Measurements from ENCODE around the gene SRL.
"Not testable (repeated sequence)": the region's sequence is repeated elsewhere in the genome, so short reads cannot be mapped to it uniquely, and the experiment has no call there.

SRL gene

DNA sequence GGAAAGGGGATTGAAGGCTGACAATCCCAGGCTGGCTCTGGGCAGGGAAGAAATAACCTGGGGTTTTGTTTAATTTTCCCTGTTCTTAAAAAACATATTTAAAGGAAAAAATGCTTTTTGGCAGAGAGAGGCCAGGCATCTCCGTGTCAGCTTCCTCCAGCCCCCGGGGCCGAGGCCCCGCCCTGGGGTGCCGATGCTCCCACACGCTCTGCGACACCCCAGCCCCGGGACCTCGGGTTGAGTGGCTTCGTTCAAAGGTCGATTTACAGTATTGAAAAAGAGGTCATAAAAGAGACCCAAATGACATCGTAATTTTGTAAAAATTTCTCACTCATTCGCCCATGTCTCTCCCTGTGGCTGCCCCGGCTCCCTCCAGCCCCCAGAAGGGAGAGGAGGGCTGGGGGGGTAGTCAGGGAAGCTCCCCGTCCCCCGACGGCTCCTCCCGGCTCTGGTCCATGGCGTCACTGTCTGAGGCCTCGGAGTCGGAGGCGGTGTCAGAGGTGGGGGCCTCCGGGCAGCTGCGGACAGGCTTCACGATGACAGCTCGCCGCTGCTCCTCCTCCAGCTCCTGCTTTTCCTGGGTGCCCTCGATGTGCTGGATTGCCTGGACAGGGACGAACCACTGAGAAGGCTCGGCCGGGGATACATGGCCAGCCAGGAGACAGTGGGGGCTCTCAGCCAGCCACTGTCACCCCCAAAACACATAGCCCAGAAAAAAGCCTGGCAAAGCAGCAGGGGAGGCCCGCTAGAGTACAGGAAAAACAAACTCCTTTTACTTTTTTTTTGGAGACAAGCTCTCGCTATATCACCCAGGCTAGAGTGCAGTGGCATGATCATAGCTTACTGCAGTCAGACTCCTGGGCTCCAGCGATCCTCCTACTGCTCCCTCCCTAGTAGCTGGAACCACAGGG, 16.0 kb upstream of the SRL start:
- DNase-seq = no peak

DNA sequence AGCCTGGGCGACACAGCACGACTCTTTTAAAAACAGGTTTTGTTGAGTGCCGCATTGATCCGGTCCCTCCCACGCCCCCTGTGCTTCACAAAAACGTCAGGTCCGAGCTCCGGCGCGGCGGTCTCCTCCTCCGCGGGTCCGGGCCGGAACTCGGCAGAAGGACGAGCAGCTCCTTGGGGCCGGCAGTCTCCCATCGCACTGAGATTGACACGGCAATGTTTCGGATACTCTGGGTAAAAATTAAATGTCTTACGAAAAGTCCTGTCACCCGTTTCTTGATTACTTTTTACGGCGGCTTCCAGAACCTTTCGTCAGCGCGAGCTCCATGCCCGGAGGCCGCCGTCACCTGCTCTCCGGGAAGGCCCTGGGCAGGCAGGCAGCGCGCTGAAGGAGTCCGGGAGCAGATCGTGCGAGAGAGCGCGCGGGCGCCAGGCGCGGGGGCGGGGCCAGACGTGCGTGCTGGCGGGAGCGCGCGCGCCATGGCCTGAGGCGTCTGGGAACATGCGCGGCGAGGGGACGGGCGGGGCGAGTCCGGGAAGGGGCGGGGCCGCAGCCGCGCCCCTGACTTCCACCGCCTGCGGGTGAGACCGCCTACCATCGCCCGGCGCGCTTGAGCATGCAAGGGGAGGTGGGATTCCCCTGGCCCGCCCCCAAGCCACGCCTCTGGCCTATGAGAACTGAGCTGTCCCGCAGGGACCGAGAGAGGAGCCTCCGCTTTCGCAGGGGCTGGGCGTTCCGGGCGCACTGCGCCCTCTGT, 11.7 kb upstream of the SRL start:
- DNase-seq = peak; percentile 98

DNA sequence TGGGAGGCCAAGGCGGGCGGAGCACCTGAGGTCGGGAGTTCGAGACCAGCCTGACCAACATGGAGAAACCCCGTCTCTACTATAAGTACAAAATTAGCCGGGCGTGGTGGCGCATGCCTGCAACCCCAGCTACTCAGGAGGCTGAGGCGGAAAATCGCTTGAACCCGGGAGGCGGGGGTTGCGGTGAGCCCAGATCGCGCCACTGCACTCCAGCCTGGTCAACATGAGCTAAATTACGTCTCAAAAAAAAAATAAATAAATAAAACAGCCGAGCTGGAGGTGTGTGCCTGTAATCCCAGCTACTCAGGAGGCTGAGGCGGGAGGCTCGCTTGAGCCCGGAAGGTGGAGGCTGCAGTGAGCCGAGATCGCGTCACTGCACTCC, 11.1 kb upstream of the SRL start:
- DNase-seq = not testable (repeated sequence)

DNA sequence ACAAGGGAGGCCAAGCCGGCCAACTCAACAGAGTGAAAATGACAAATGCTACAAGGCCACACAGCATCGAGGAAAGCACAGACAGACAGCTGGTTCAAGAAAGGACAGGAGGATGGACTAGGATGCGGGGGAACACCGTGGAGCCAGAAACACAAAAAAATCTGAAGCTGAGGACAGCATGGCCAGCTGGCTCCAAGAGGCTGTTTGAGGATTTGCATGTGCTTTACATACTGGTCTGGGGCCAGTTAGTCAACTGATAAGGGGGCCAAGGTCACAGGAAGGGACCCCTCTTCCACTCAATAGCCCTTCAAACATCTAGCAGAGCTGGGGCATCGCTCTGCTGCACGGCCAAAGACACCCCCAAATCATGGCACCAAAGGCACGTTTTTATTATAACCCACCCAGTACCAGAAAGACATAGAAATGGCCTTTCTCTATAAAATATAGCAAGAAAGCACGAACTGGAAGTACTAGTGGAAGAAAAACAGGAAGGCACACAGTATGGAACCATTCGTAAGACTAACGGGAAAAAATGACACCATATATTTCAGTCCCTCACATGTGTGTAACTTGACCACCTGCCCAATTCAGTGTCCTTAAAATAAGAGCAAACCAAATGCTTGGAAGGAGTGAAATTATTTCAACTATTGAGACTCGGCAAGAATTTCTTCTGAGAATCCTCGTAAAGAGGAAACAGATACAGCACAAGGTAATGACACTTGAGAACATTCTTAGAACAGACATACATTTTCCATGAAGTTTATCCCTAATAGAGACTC, 7.8 kb upstream of the SRL start:
- no peak for DNase-seq

DNA sequence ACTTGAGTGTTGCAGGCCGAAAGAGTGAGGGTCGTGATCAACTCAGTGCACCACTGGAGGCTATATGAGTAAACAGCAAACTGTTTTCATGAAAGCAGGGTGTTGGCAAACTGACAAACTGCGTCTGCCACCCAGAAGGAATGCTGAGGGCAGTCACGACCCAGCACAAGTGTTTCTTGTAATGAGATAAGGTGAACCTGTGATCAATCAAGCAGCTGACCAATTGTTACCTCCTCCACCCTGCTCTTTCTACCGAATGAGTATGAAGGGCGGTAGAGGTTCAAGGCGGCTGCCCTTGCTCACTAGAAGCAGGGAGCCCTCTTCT, 5.5 kb upstream of the SRL start:
- DNase-seq = no peak

DNA sequence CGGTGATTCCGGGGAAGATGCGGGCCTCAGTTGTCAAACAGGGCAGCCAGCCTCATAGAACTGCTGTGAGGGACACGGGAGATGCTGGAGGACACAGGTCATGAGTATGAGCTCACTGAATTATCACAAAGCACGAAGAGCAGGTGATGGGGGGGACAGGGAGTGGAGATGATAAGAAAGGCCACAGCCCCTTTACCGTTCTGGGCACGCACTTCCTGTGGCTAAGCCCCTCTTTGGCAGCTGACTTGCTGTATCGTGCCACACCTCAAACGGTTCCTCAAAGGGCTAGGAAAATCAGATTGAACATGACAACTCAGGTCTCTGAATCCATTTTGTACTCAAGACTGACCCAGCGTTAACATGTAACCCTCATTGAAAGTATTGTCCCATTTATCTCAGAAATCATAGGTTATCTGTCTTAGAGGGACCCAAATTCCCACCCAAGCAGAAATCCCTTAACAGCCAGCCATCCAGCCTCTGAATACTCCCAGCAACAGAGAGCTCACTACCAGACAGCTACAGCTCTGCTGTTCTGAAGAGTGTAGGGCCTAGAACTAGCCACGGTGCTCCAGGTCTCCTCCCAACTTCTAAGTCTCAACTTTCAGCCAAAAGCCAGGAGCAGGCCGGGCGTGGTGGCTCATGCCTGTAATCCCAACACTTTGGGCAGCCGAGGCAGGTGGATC, 5.0 kb upstream of the SRL start:
- DNase-seq = no peak

DNA sequence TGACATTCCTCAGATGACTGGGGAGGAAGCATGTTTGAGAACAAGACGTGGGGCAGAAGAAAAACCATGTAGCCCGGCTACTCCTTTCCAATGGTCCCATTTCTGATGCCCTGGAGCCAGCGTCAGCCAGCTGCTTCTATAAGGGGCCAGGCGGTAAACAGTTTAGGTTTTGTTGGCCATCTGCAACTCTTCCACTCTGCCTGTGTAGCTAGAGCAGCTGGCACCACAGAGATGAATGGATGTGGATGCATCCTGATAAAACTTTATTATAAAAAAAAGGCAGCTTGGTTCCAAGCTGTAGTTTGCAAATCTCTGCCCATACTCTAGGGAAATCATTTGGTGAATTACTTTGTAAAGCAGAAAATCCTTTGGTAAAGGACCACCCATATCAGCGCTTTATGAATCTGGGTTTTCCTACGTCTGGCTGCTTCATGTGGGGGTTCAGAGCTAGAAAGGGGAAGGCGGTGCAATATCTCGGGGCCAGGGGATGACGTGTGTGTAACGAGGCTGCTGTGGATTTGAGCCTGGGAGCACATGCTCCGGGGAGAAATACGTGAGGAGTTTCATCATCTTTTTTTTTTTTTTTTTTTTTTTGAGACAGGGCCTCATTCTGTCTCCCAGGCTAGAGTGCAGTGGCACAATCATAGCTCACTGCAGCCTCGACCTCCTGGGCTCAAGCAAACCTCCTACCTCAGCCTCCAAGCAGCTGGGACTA, 3.4 kb upstream of the SRL start:
- DNase-seq = peak; percentile 18

DNA sequence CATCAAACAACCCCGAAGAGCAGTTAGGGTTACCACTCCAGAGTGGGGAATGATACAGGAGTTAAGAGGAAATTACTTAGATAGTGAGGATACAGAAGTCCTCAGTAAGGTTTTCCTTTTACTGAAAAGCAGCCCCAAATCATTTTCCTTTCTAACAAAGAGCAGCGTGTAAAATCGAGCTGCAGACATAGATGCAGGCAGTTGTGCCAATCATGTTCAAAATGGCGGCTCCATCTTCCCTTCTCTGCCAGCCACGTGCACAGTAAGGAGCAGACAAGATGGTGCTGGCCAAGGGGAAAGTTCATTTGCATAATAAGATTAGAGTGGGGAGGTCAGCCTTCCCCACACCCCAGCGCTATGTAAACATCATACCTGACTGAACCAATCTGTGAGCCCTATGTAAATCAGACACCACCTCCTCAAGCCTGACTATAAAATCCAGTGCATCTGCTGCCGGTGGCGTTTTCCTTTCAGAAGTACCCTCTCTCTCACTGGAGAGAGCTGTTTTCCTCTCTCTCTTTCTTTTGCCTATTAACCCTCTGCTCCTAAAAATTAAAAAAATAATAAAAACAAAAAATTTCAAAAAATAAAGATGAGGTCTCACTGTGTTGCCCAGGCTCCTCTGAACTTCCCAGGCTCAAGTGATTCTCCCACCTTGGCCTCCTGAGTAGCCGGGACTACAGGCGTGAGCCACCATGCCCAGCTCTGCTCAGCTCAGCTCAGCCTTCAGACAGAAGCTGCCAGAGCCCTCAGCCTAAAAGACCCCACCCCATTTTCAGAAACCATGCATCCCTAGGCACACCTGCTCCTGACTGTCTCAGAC, 2.6 kb upstream of the SRL start:
- peak; percentile 24 for DNase-seq

DNA sequence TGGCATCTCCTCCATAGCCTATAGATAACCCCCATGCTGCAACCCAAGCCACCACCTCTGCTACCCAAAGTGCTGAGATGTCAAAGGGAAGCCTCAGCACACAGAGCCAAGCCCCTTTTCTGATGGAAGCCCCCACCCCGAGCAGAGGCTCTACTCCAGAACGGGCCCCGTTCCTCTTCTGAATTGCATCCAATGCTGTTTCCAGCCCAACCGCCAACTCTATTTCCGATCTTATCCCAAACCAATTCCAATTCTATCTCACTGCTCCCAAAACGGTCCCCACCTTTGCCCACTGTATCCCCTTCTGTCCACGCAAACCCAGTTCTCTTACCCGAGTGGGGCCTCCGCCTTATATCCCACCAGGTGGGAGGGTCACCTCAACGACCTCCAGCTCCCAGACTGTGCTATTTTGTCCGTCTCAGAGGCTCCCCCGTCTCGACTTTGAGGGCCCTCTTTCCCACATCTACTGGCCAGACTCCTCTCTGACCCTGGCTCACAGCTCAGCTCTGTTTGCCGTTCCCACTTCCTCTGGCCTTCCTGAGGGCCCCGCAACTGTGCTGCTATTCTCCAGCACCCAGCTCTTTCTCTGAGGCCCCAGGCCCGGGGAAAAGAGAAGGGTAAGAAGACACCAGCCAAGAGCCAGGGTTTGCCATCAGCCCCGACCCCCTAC, 487 bp downstream of the SRL start:
- peak; percentile 29 for DNase-seq

DNA sequence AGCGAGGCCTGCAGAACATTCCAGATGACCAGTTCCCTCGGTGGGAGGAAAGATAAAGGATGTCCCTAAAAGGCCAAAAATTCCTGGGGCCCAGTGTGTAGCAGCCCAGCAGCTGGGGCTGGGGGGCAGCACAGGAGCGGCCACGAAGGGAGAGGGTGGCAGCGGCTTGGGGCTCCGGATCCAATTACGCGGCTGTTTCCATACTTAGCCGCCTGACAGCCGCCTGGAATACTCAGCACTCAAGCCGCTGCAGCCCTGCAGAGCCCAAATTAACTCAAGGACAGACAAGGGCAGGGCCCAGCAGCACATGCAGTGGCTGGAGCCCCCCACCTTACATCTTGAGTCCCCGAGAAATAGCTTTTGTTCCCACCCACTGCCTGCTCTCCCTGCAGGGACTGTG, 1.3 kb downstream of the SRL start:
- peak; percentile 35 for DNase-seq

DNA sequence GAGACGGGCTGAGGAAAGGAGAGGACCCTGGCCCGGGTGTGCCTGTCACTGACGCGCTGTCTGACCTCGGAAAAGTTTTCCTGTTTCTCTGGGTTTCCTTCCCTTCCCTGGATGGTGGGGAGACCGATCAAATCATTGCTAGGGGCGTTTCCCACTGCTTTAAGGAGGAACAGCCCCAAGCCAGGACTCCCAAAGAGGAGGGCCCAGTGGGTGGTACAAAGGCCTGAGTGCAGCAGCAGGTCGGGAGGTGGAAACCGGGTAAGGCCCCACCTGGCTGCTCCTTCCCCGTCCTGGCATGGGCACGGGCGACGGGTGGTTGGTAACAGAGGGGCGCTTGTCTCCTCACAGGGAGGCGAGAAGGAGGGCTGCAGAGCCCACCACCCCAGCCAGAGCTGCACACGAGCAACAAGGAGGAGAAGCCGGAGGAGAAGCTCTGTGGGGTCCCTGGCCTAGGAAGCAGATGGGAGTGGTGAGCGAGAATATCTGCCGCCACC, 2.2 kb downstream of the SRL start:
- no peak for DNase-seq

DNA sequence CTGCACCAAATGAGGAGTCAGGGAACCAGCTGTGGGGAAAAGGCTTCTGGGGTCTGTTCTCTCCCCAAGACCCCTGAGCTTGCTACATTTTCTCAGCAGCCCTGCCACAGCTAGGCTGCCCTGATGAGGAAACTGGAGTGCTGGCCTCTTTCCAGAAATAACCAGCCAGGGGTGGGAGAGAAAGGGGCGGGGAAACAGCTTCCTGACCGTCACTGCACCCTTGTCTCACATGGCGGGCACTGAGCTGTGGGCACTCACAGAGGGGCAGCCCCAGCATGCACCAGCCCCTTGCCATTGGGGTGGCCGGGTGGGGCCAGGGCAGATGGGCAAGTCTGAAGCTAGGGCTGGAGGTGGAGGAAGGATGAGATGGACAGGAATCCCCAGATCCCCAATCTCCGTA, 2.9 kb downstream of the SRL start:
- no peak for DNase-seq

DNA sequence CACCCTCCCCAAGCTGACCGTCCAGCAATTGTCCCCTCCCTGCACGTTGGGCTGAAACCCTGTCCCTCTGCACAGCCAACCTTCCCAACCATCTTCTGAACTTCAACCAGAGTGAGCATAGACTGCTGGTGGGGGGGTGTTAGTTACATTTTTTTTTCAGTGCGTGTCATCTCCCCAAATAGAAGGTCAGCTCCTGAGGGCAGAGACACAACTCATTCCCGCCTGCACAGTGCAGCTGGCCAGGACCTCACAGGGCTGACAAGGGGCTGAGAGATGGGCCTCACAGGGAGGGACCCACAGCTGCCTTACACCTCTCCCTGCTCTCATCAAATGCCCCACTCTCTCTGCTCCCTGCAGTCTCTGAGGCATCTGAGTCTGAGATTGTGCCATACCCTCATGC, 8.4 kb downstream of the SRL start:
- no peak for DNase-seq

DNA sequence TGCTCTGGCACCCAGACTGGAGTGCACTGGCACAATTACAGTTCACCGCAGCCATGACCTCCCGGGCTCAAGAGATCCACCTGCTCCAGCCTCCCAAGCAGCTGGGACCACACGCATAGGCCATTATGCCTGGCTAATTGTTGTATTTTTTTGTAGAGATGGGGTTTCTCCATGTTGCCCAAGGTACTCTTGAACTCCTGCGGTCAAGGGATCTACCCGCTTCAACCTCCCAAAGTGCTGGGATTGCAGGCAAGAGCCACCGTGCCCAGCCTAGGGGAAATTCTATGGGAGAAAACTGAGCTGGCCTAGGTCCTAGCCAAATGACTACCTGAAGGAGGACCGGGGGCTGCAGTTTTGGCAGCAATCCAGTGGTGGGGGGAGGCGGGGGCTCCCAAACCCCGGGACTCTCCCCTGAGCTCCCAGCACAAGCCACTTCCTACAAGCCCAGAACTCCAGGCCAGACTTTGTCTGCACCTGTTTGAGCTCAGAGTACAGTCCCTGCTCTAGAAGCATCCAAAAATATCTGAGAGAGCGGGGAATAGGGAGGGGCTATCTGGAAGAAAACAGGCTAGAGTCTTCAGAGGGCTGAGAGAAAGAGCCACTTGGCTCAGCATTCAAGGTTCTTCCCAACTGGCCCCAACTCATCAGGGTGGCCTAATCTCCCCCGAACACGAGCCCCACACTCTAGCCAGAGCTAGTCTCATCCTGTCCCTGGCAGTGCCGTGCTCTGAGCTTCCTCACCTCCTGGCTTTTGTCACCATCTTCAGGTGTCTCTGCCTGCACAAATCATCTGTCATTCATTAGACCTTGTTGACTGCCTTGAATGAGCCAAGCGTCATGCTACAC, 9.1 kb downstream of the SRL start:
- DNase-seq = no peak

DNA sequence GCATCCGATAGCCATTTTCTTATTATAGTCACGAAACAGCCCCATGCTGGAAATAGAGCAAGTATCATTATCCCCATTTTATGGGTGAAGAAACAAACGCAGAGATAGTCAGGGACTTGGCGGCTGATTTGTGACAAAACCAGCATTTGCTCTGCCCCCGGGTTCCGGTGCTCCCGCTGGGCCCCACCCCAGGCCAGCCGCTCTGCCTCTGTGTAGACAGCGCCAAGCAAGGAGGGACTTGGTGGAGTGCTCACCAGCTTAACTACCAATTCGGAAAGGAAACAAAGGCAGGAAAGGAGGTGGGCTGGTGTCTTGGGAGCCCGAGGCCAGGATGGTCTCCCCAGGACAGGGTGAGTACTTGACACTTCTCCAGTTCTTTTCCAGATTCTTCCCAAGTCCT, 10.0 kb downstream of the SRL start:
- no peak for DNase-seq

DNA sequence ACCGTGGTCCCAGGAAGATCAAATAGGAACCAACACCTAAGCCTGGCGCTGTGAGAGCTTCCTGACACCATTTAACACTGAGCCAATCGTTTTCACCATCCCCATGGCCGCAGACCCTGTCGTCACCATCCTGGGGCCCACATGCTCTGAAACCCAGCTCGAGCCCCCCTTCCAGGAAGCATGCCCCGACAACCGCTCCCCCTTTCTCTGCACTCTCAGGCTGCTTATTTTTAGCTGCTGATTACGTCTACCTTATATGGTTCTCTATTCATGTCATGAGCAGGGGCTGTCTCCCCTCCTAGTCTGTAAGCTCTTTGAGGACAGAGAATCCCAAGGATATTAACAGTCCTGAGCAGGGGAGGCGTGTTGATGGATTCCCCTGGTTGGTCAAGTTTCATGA, 10.5 kb downstream of the SRL start:
- DNase-seq = no peak

DNA sequence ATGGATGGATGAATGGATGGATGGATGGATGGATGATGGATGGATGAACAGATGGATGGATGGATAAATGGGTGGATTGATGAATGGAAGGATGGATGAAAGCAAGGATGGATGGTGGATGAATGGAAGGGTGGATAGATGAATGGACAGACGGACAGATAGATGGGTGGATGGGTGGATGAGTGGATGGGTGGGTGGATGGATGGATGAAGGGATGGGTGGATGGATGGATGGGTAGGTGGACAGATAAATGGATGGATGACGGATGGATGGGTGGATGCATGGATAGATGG, 14.9 kb downstream of the SRL start:
- DNase-seq = no peak

DNA sequence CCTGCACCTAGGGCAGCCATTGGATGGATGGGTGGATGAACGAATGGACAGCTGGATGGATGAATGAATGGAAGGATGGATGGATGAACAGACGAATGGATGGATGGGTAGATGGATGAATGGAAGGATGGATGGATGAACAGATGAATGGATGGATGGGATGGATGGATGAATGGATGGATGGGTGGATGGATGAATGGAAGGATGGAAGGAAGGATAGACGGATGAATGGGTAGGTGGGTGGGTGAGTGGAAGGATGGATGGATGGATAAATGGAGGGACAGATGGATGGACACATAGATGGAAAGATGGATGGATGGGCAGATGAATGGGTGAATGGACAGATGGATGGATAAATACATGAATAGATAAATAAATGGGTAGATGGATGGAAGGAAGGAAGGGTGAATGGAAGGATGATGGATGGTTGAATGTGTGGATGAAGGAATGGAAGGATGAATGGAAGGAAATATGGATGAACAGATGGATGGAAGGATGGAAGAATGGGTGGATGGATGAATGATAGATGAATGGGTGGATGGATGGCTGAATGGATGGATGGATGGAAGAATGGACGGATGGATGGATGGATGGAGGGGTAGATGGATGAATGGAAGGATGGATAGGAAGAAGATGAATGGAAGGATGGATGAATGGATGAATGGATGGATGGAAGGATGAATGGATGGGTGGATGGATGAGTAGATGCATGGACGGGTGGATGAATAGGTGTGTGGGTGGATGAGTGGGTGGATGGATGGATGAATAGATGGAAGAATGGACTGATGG, 15.4 kb downstream of the SRL start:
- DNase-seq = no peak

DNA sequence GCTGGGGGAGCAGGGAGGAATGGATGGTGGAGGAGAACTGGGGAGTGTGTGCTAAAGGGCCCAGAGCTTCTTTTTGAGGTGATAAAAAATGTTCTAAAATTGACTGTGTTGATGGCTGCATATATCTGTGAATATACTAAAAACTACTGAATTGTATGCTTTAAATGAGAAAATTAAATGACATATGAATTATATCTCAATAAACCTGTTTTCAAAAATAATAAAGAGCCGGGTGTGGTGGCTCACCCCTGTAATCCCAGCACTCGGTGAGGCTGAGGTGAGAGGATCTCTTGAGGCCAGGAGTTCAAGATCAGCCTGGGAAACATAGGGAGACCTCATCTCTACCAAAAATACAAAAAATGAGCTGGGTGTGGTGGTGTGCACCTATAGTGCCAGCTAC, 16.8 kb downstream of the SRL start:
- DNase-seq = no peak
